M059J (cell line): ENCODE results near the gene TSPEAR. TPM values are rescaled to one million over a fixed set of nuclear protein-coding genes. Genes with fewer than 3 reads are reported as not detected.

ENCODE experiments used
- DNase-seq: peaks from one replicate; pipeline ENCODE4 v3.0.0-alpha.2; 2012; ENCODE audit warnings: low read depth
- total RNA-seq: library from RNA; depleted of rRNA; stranded (reverse); fragments of >200 nt; shearing (Covaris generic); gene quantifications from 2 replicates; pipeline ENCODE4 v1.2.3, GENCODE V29; 2014

TSPEAR gene
- total RNA-seq, 1 experiment from 2014 or later, result not detected

GRCh38 chr21:44740742-44741141, 29.4 kb upstream of the TSPEAR start:
- DNase-seq, result no peak

- DNase-seq, result no peak
Measured at GRCh38 chr21:44739316-44739715, 27.9 kb upstream of the TSPEAR start.

- DNase-seq, result no peak
Measured at GRCh38 chr21:44738621-44739020, 27.2 kb upstream of the TSPEAR start.

DNA sequence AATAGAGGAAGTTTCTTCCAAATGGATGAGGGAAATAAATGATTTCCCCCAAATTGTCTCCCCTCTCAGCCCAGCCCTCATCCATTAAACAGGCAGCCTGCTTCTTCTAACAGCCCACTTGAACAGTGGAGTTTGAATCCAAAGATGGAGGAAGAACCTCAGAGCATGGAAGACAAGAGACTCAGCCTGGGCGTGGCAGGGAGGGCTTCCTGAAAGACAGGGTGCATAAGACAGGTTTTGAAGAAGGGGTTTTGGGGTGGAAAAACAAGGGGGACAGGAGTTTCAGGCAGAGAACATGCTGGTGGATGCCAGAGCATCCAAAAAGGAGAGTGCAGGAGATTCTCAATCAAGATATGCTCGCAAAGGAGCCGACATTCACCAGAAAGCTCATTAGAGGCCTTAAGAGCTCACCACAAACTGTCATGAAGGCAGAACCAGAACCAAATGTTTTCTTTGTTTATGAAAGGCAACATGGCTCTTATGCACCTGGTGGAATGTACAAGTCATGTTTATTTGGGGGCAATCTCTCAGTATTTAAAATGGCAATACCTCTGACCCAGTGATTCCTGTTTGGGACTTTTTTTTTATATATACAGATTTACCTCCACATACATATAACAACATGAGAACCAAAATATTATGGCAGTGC, 26.5 kb upstream of the TSPEAR start:
- DNase-seq, result peak; percentile 34

GRCh38 chr21:44736291-44737004, 25.1 kb upstream of the TSPEAR start:
- DNase-seq, result no peak

GRCh38 chr21:44735821-44736220, 24.4 kb upstream of the TSPEAR start:
- no peak for DNase-seq

- no peak for DNase-seq
Measured at GRCh38 chr21:44734841-44735240, 23.5 kb upstream of the TSPEAR start.

- DNase-seq, result no peak
Measured at GRCh38 chr21:44734026-44734745, 22.8 kb upstream of the TSPEAR start.

DNA sequence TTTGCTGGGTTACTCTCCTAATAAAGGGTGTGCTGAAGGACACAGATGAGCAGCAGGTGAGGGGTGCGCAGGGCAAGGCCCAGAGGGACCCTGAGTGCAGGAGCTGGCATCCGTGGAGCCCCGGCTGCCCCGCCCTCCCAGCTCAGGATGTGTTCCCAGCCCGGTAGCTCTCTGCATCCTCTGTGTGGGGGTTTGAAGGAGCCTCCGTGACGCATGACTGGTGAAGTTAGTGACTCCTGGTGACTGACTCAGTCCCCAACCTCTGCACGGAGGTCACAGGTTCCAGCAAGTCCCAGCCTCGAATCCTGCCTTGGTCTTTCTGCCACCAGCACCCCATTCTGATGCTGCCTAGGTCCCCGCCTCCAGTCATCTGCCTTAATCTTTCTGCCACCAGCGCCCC, 21.6 kb upstream of the TSPEAR start:
- DNase-seq, result peak; percentile 18

DNA sequence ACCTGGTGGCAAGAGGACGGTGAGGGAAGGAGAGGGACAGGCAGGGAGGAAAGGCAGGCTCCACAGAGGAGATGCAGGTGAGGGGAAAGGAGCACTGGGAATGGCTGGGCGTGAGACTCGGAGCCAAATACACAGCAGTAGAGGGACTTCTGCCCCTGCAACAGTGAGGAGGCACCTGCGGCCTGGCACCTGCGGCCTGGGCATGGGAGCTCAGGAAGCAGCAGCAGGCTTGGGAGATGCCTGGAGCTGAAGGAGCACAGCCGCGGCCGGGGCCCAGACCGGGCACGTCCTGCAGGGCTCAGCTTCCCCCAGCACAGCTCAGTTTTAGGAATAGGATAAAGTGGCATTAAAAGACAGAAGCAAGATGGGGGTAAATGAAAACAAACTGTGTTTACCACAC, 20.9 kb upstream of the TSPEAR start:
- DNase-seq, result no peak

GRCh38 chr21:44730951-44731579, 19.7 kb upstream of the TSPEAR start:
- DNase-seq, result no peak

DNA sequence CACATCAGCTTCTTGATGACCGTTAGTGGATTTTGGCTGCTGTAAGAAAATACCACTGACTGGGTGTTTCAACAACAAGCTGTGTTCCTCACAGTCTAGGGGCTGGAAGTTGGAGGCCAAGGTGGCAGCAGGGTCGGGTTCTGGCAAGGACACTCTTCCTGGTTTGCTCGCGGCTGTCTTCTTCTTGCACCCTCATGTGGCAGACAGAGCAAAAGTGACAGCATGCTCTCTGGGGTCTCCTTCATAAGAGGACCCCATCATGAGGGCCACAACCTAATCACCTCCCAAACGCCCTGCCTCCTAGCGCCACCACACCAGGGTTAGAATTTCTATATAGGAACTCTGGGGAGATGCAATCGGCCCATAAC, 18.6 kb upstream of the TSPEAR start:
- no peak for DNase-seq

GRCh38 chr21:44729336-44730027, 18.1 kb upstream of the TSPEAR start:
- DNase-seq, result no peak

- DNase-seq, result no peak
Measured at GRCh38 chr21:44728716-44729115, 17.3 kb upstream of the TSPEAR start.

DNA sequence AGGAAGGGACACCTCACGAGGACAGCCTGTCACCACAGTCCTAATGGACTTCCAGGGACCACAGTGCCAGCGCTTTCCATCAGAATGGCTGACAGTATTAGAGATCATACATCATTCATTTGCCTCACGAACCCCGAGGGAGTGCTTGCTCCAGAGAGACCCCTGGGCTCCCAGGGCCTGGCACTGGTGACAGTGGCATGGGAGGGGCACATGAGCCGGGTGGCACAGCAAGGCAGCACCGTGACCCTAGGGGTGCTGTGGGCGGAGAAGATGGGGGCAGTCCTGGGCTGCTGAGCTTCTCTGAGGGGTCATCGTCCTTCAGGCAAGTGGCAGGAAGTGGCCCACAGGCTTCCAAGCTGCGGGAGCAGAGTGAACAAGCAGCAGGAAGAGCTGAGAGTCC, 16.4 kb upstream of the TSPEAR start:
- DNase-seq, result no peak

DNA sequence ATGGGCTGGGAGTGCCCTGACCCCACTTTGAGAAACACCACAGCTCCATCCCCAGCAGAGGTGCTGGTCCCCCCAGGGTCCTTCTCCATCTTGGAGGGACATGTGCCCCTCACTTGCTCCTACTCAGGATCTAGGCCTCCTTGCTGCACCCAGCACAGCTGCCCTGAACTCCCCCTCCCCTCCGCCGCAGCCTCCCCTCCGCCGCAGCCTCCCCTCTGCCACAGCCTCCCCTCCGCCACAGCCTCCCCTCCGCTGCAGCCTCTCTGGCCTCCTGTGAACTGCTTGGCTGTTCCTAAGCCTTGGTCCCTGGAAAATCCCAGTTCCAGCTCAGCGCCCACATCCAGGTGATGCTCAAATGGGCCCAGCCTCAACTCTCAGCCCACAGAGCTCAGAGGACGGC, 15.9 kb upstream of the TSPEAR start:
- DNase-seq, result no peak

GRCh38 chr21:44726826-44727225, 15.5 kb upstream of the TSPEAR start:
- DNase-seq, result no peak

- DNase-seq, result no peak
Measured at GRCh38 chr21:44724926-44725325, 13.6 kb upstream of the TSPEAR start.

GRCh38 chr21:44724196-44724595, 12.8 kb upstream of the TSPEAR start:
- no peak for DNase-seq

GRCh38 chr21:44723177-44724131, 12.1 kb upstream of the TSPEAR start:
- DNase-seq, result no peak

DNA sequence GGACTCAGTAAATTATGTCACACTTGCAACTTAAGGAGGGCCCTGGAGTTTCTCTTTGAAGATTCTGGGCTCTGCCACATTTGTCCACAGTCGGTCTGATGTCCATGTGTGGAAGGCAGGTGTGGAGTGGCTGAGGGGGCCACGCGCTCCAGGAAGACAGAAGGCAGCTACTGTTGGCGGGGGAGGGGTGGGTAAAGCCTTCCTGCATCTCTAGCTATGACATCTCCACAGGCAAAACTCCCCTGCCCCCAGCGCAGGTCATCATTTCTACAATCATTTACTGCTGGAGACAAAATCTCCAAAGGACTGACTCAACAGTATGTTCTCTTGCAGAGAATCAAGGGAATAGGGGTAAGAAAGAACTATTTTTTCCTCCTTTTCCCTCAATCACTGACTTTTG, 11.4 kb upstream of the TSPEAR start:
- no peak for DNase-seq
